ENCODE data around the gene LYRM4. TPM values are rescaled to one million over a fixed set of nuclear protein-coding genes. Genes with fewer than 3 reads are reported as not detected.

The LYRM4 gene
- total RNA-seq, 1 donor from 2014 or later = 19.2 TPM

- H3K36me3 ChIP-seq = no peaks in the 10 kb centered on the region
- no peak for TF ChIP-seq CTCF (IDR thresholded peaks at IDR 0.05)
- TF ChIP-seq POLR2A (IDR thresholded peaks at IDR 0.05) = no peak
- no peak for TF ChIP-seq POLR2AphosphoS5 (IDR thresholded peaks at IDR 0.05; ENCODE audit: insufficient read depth in 1 of 2, low read depth in 1 of 2)
- H3K9me3 ChIP-seq = no peaks in the 10 kb centered on the region
- no peaks in the 10 kb centered on the region for H3K4me1 ChIP-seq
- no peak overlapping the region for H3K4me3 ChIP-seq
- intact Hi-C loops (cut with DNase I) = no loop called here
- no peak for DNase-seq (ENCODE audit: extremely low spot score in 2 of 2)
- no peaks in the 10 kb centered on the region for H3K27me3 ChIP-seq
- no peak overlapping the region for H3K27ac ChIP-seq
These were observed 152.7 kb downstream of the LYRM4 start for GRCh38 chr6:5108068-5108467.

- no peaks in the 10 kb centered on the region for H3K36me3 ChIP-seq
- H3K27ac ChIP-seq = no peak overlapping the region
- TF ChIP-seq POLR2A (IDR thresholded peaks at IDR 0.05) (no peak), CTCF (IDR thresholded peaks at IDR 0.05) (no peak), POLR2AphosphoS5 (IDR thresholded peaks at IDR 0.05; ENCODE audit: insufficient read depth in 1 of 2, low read depth in 1 of 2) (no peak)
- no peaks in the 10 kb centered on the region for H3K27me3 ChIP-seq
- DNase-seq (ENCODE audit: extremely low spot score in 2 of 2) = no peak
- intact Hi-C loops (cut with DNase I) = no loop called here
- H3K9me3 ChIP-seq = no peaks in the 10 kb centered on the region
- no peak overlapping the region for H3K4me3 ChIP-seq
- H3K4me1 ChIP-seq = no peaks in the 10 kb centered on the region
These were observed 153.4 kb downstream of the LYRM4 start for GRCh38 chr6:5107341-5107740.

- DNase-seq (ENCODE audit: extremely low spot score in 2 of 2) = no peak
- H3K4me1 ChIP-seq = no peaks in the 10 kb centered on the region
- no peaks in the 10 kb centered on the region for H3K36me3 ChIP-seq
- intact Hi-C loops (cut with DNase I) = no loop called here
- no peak for TF ChIP-seq POLR2AphosphoS5 (IDR thresholded peaks at IDR 0.05; ENCODE audit: insufficient read depth in 1 of 2, low read depth in 1 of 2)
- TF ChIP-seq POLR2A (IDR thresholded peaks at IDR 0.05) = no peak
- no peak for TF ChIP-seq CTCF (IDR thresholded peaks at IDR 0.05)
- H3K27me3 ChIP-seq = no peaks in the 10 kb centered on the region
- no peak overlapping the region for H3K27ac ChIP-seq
- H3K4me3 ChIP-seq = no peak overlapping the region
- no peaks in the 10 kb centered on the region for H3K9me3 ChIP-seq
These were observed 155.6 kb downstream of the LYRM4 start for GRCh38 chr6:5105146-5105545.

- Histone ChIP-seq H3K9me3 (no peaks in the 10 kb centered on the region), H3K27me3 (no peaks in the 10 kb centered on the region), H3K4me3 (no peak overlapping the region), H3K36me3 (no peaks in the 10 kb centered on the region), H3K27ac (no peak overlapping the region), H3K4me1 (no peaks in the 10 kb centered on the region)
- no peak for DNase-seq (ENCODE audit: extremely low spot score in 2 of 2)
- intact Hi-C loops (cut with DNase I) = no loop called here
- no peak for TF ChIP-seq CTCF (IDR thresholded peaks at IDR 0.05)
- no peak for TF ChIP-seq POLR2AphosphoS5 (IDR thresholded peaks at IDR 0.05; ENCODE audit: insufficient read depth in 1 of 2, low read depth in 1 of 2)
- TF ChIP-seq POLR2A (IDR thresholded peaks at IDR 0.05) = no peak
These were observed 156.1 kb downstream of the LYRM4 start for GRCh38 chr6:5104667-5105066.

- TF ChIP-seq CTCF (IDR thresholded peaks at IDR 0.05) (no peak), POLR2A (IDR thresholded peaks at IDR 0.05) (no peak), POLR2AphosphoS5 (IDR thresholded peaks at IDR 0.05; ENCODE audit: insufficient read depth in 1 of 2, low read depth in 1 of 2) (no peak)
- no peaks in the 10 kb centered on the region for H3K9me3 ChIP-seq
- no peak overlapping the region for H3K27ac ChIP-seq
- H3K4me1 ChIP-seq = no peaks in the 10 kb centered on the region
- H3K4me3 ChIP-seq = no peak overlapping the region
- DNase-seq (ENCODE audit: extremely low spot score in 2 of 2) = no peak
- H3K27me3 ChIP-seq = no peaks in the 10 kb centered on the region
- intact Hi-C loops (cut with DNase I) = no loop called here
- H3K36me3 ChIP-seq = no peaks in the 10 kb centered on the region
These were observed 157.5 kb downstream of the LYRM4 start for GRCh38 chr6:5103250-5103649.
